Sigmoid colon (tissue), 7 donors: ENCODE results near the gene GLRX. TPM values are rescaled to one million over a fixed set of nuclear protein-coding genes. Genes with fewer than 3 reads are reported as not detected.

Source experiments
- DNase-seq: peaks from one replicate; pipeline ENCODE4 v3.0.0-alpha.2; 2019
- H3K27ac ChIP-seq, 4 donors: fragments of 200-600 bp; sonication (generic); one replicate each; pipeline ENCODE4 v1.5.1; 2016 to 2019; ENCODE audit warnings: mild to moderate bottlenecking in 1 of 4
- H3K27me3 ChIP-seq, 3 donors: fragments of 200-600 bp; sonication (generic); one replicate each; pipeline ENCODE4 v1.5.1; 2019; ENCODE audit warnings: mild to moderate bottlenecking in 1 of 3
- H3K36me3 ChIP-seq, 4 donors: fragments of 200-600 bp; sonication (generic); one replicate each; pipeline ENCODE4 v1.5.1; 2016 to 2019
- H3K4me1 ChIP-seq, 4 donors: fragments of 200-600 bp; sonication (generic); one replicate each; pipeline ENCODE4 v1.5.1; 2017 to 2019
- H3K4me3 ChIP-seq, 4 donors: fragments of 200-600 bp; sonication (generic); one replicate each; pipeline ENCODE4 v1.5.1; 2017 to 2019; ENCODE audit warnings: mild to moderate bottlenecking in 2 of 4, moderate library complexity in 1 of 4
- H3K9me3 ChIP-seq, 4 donors: fragments of 200-600 bp in 3 of 4; sonication (generic) in 3 of 4; one replicate each; pipeline versions ENCODE4 v1.5.1 to v1.6.1; 2013 to 2019
- CTCF ChIP-seq, 4 experiments: fragments of 450-650 bp in 3 of 4; fragments of 200-600 bp in 1 of 4; IDR thresholded peaks; one replicate each; pipeline ENCODE4 v1.5.1; 2016 to 2019; ENCODE audit warnings: antibody characterized with exemption in 4 of 4, mild to moderate bottlenecking in 3 of 4, moderate library complexity in 2 of 4
- EP300 ChIP-seq, 4 donors: sonication (generic); formaldehyde crosslinking; IDR thresholded peaks; one replicate each; pipeline ENCODE4 v1.6.1; 2017; ENCODE audit warnings: antibody characterized with exemption in 4 of 4
- POLR2A ChIP-seq, 2 donors: fragments of 450-650 bp; IDR thresholded peaks; one replicate each; pipeline ENCODE4 v1.6.1; 2016; ENCODE audit warnings: antibody characterized with exemption in 2 of 2, mild to moderate bottlenecking in 2 of 2, moderate library complexity in 2 of 2
- POLR2AphosphoS5 ChIP-seq, 4 donors: sonication (generic); formaldehyde crosslinking; IDR thresholded peaks; one replicate each; pipeline ENCODE4 v1.6.1; 2017; ENCODE audit warnings: antibody characterized with exemption in 4 of 4
- WGBS, 2 donors: extraction: QIAGEN DNeasy Blood & Tissue Kit; methylation state at CpG; one replicate each; pipeline ENCODE4 v1.1.7; 2013; 5-methylcytosine and 5-hydroxymethylcytosine counted together
- intact Hi-C: fragments of 100-400 bp; cut with DNase I; formaldehyde crosslinking; loops from one replicate; pipeline ENCODE4 v1.15.1; 2023
- polyA plus RNA-seq, 3 donors: library from polyadenylated mRNA; stranded (reverse); fragments of 200-250 nt; gene quantifications; one replicate each; pipeline ENCODE4 v1.2.3, GENCODE V29; 2013
- total RNA-seq, 4 donors: library from RNA; depleted of rRNA; stranded (reverse); fragments of >200 nt; gene quantifications; one replicate each; pipeline ENCODE4 v1.1.0, GENCODE V29; 2016
- donor health status: healthy with polysubstance abuse.
- donor health status: Bipolar disorder and iron deficiency.
- donor health status: healthy.

The GLRX gene
- total and polyA plus RNA-seq, 7 donors: 30.2 to 409 (median 43.2) TPM

- Histone ChIP-seq H3K36me3 (no peaks in the 10 kb centered on the region), H3K9me3 (no peaks in the 10 kb centered on the region), H3K27me3 (no peaks in the 10 kb centered on the region), H3K4me1 (no peaks in the 10 kb centered on the region), H3K27ac (no peak overlapping the region), H3K4me3 (no peak overlapping the region)
- no peak for DNase-seq
- intact Hi-C loops: loop anchor here (5.0 to 10.0 kb wide), 2 partner anchors 113 to 291 kb away; partner anchors contain the start of genes ARSK, RHOBTB3 and SKIC3
- 86 to 87% methylated on average over 3 of the region's 3 CpGs for WGBS, 2 donors
- TF ChIP-seq CTCF (IDR thresholded peaks at IDR 0.05) (no peak), POLR2A (IDR thresholded peaks at IDR 0.05) (no peak), EP300 (IDR thresholded peaks at IDR 0.05) (no peak), POLR2AphosphoS5 (IDR thresholded peaks at IDR 0.05) (no peak)
Measured at GRCh38 chr5:95845391-95845790, 22.9 kb upstream of the GLRX start.

- no peak for TF ChIP-seq CTCF (IDR thresholded peaks at IDR 0.05)
- TF ChIP-seq POLR2A (IDR thresholded peaks at IDR 0.05): no peak
- H3K4me1 ChIP-seq: no peaks in the 10 kb centered on the region
- H3K4me3 ChIP-seq: no peak overlapping the region
- H3K9me3 ChIP-seq: no peaks in the 10 kb centered on the region
- intact Hi-C loops: loop anchor here (10.0 kb wide), 1 partner anchor 289 kb away; the partner anchor contains the start of genes ARSK and SKIC3
- H3K27me3 ChIP-seq: no peaks in the 10 kb centered on the region
- DNase-seq: no peak
- 42 to 57% methylated on average over 3 of the region's 3 CpGs for WGBS, 2 donors
- H3K27ac ChIP-seq: peak overlapping the region in 2 of 4 donors; percentile 43 to 54
- H3K36me3 ChIP-seq: no peaks in the 10 kb centered on the region
Measured at GRCh38 chr5:95843733-95844223, 21.3 kb upstream of the GLRX start.

- intact Hi-C loops: loop anchor here (10.0 kb wide), 1 partner anchor 288 kb away; the partner anchor contains the start of genes ARSK and SKIC3
- 52 to 85% methylated on average over 11 of the region's 11 CpGs for WGBS, 2 donors
- TF ChIP-seq CTCF (IDR thresholded peaks at IDR 0.05): no peak
- TF ChIP-seq POLR2A (IDR thresholded peaks at IDR 0.05): no peak
- TF ChIP-seq EP300 (IDR thresholded peaks at IDR 0.05): no peak
- TF ChIP-seq POLR2AphosphoS5 (IDR thresholded peaks at IDR 0.05): no peak
- Histone ChIP-seq H3K4me3 (no peak overlapping the region), H3K9me3 (no peaks in the 10 kb centered on the region), H3K27me3 (no peaks in the 10 kb centered on the region), H3K36me3 (no peaks in the 10 kb centered on the region), H3K4me1 (no peaks in the 10 kb centered on the region), H3K27ac (peak overlapping the region in 3 of 4 donors; percentile 20 to 54 (median 43))
- DNase-seq: peak; percentile 74
Measured at GRCh38 chr5:95842854-95843544, 20.5 kb upstream of the GLRX start.

GRCh38 chr5:95841914-95842812, 19.6 kb upstream of the GLRX start:
- H3K27ac ChIP-seq: peak overlapping the region; percentile 20 to 59 (median 40)
- no peaks in the 10 kb centered on the region for H3K36me3 ChIP-seq
- no peaks in the 10 kb centered on the region for H3K4me1 ChIP-seq
- H3K27me3 ChIP-seq: no peaks in the 10 kb centered on the region
- 66 to 84% methylated on average over 8 of the region's 8 CpGs for WGBS, 2 donors
- peak; percentile 89 for DNase-seq
- no peak overlapping the region for H3K4me3 ChIP-seq
- no peak for TF ChIP-seq POLR2A (IDR thresholded peaks at IDR 0.05)
- no peak for TF ChIP-seq CTCF (IDR thresholded peaks at IDR 0.05)
- TF ChIP-seq EP300 (IDR thresholded peaks at IDR 0.05): peak in 2 of 4 donors; percentile 17 to 30
- peak; percentile 56 to 79 (median 66) for TF ChIP-seq POLR2AphosphoS5 (IDR thresholded peaks at IDR 0.05)
- H3K9me3 ChIP-seq: no peaks in the 10 kb centered on the region
- intact Hi-C loops: loop anchor here (10.0 kb wide), 1 partner anchor 287 kb away; the partner anchor contains the start of genes ARSK and SKIC3
